ENCODE measurements around the gene MICAL3. TPM values are rescaled to one million over a fixed set of nuclear protein-coding genes. Genes with fewer than 3 reads are reported as not detected.

MICAL3 gene
- total RNA-seq, 4 donors from 2014 or later, result 15.8 to 45.4 (median 31.6) TPM

DNA sequence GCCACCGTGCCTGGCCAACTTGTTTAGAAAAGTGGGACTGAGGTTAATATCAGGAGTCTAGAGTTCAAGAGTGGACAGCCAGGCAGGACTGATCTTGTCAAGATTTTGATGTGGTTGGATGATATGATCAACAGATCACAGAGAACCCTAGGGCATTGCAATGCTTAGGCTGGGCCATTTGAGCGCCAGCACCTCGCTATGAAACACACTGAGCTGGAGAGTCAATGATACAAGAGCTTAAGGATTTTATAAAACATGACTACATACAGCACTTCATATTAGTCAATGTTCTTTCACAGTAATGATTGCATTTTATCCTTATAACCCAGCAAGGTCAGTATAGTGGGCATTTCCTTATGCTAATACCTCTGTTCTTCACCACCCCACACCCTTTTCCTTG, 38.1 kb upstream of the MICAL3 start:
- TF ChIP-seq CTCF (IDR thresholded peaks at IDR 0.05; ENCODE audit: low read depth), result no peak

DNA sequence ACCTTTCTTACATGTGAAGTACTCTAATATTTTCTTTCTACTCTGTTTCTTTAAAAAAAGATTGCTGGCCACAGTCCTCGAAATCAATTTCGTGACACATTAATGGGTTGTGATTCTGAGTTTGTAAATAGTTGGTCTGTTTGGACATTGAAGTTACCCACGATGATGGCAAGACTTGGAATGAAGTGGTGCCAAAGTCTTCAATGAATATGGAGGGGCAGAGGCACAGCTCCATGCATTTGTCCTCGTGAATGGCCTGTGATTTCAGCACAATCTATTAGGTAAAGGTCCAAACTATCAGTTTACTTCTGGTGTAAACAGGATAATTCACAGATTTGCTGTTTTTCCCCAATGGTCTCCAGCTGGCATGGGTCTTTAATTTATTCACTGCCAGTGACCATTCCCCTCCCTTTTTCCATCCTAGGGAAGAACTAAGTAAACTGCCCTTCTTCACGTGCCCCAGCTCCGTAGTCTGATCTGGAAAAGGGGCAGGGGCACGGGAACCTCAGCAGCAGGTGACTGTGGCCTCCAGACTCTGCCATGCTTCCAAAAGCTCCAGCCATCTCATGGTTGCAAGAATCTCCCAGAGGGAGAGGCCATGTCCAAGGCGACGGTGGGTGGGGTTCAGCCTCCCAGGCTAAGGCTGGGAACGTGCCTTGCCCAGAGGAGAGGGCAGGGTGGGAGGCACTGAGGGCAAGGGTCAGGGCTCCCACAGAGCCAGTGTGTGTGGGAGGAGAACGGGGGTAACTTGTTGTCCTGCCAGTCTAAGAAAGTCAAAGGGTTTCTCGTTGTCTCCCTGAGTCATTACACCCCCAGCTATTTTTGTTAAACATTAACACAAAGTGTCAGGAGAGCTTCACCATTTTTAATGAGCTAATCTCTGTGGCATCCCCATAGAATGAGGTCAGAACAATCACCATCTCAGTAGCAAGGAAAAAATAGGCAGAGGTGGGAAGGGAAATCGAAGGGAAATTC, 36.6 kb upstream of the MICAL3 start:
- TF ChIP-seq CTCF (IDR thresholded peaks at IDR 0.05; ENCODE audit: low read depth), result no peak

GRCh38 chr22:18059991-18060390, 35.6 kb upstream of the MICAL3 start:
- no peak for TF ChIP-seq CTCF (IDR thresholded peaks at IDR 0.05; ENCODE audit: low read depth)

- no peak for TF ChIP-seq CTCF (IDR thresholded peaks at IDR 0.05; ENCODE audit: low read depth)
These were observed 35.1 kb upstream of the MICAL3 start for GRCh38 chr22:18059473-18059872.

DNA sequence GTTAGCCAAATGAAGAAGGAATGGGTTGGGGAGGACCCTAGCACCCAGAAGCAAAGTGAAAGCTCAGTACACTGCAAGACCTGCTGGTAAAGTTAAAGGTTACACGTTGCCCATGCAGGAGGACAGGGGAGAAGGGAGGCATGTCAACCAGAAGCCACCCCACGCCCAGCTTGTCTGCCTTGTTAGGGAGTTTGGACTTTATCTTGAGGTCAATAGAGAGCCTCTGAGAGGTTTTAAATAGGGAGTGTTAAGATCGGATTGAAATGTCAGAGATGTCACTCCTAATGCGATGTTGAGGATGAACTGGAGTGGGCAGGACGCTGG, 34.7 kb upstream of the MICAL3 start:
- TF ChIP-seq CTCF (IDR thresholded peaks at IDR 0.05; ENCODE audit: low read depth), result no peak

DNA sequence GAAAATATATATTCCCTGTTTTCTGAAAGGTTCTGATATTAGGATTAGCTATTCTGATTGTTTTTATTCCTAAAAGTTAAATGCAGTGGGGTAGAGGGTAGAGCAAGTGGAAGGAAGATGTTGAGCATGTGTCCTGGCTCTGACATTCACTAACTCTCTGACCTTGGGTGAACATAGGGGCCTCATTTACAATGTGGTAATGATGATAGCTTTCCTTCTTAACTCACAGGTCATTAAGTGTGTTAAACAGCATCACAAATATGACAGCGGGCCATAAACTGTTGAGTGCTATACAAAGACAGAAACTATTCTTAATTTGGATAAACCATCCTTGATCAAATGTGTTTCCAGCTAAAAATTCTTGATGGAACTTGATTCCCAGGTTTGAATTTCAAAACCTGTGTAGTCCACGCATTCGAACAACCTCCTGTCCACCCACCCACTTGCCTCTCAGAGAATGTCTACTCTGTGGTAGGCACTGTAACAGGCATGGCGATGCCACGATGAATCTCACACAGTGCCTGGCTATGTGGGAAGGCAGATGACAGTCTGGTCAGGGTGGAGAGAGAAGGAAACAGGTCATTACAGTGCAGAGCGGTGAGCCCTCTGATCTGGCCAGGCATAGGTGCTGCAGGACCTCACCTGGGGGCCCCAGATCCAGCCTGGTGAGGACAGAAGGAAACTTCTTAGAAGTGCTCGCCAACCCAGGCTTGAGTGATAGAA, 34.2 kb upstream of the MICAL3 start:
- TF ChIP-seq CTCF (IDR thresholded peaks at IDR 0.05; ENCODE audit: low read depth), result no peak

- TF ChIP-seq CTCF (IDR thresholded peaks at IDR 0.05; ENCODE audit: low read depth), result no peak
These were observed 33.3 kb upstream of the MICAL3 start for GRCh38 chr22:18057568-18058209.

Measured in subcutaneous adipose tissue (tissue), 4 donors.